DMS153 treated with DMSO at 0.1 percent for 48 hours (cell line): ENCODE data around the gene AOC2.
"Not testable (repeated sequence)": the region's sequence is repeated elsewhere in the genome, so short reads cannot be mapped to it uniquely, and the experiment has no call there.

Source experiments
- DNase-seq: peaks from one replicate; lab custom pipeline; 2025; ENCODE audit not compliant: unreplicated experiment; lab: John Stamatoyannopoulos, UW

Gene AOC2

DNA sequence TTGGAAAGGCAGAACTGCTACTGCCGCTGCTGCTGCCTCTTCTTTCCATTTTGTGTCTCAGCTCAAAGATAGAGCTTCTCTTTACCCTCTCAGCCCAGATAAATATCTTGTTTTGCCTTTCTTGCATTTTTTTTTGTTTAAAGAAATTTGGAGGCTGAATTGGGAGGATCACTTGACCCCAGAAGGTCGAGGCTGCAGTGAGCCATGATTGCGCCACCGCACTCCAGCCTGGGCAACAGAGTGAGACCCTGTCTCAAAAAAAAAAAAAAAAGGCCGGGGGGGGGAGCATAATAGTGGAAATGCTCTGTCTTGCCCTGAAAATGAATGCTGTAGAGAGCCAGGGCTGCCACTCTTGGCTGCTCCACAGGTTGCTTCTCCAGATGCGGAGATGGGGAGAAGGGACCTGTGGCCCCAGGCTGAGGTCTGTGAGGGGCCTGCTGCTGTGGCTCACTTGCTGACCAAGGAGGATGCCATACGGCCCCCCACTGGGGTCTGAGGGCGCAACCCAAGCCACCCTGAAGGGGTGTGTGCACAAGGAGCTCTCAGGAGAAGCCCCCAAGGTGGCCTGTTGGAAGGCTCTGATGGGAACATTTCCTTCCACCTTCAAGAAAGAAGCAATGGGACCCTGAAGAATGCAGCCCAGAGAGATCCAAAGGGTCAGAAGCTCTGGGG lies 34.7 kb downstream of the AOC2 start:
- DNase-seq, result no peak

DNA sequence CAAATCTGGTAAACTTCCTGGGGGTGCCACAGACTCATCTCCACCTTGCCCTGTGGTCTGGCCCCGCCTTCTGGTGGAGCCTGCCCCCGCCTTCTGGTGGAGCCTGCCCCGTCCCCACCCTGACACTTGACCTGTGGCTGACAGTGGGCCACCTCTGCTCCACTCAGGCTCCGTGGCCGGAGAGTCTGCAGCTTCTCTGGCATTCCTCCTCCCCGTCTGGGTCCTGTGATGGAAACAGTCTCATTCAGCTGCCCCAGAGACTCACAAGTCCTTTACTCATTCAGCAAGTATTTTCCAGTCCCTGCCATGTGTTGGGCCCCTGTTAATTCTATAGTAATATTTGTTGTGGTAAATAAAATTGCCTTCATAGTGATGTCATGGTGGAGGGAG lies 35.2 kb downstream of the AOC2 start:
- DNase-seq, result no peak

GRCh38 chr17:42880776-42881310 lies 36.5 kb downstream of the AOC2 start:
- DNase-seq, result no peak

DNA sequence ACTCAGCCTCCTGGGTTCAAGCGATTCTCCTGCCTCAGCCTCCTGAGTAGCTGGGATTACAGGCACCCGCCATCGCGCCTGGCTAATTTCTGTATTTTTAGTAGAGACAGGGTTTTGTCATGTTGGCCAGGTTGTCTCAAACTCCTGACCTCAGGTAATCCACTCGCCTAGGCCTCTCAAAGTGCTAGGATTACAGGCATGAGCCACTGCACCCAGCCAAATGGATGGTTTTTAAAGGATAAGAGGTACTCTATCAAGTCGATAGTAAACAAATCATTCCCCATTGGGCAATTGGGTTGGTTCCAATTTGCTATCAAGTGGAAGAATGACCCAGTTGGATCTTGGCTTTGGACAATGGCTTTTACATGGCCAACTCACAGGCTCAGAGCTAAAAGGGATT lies 37.3 kb downstream of the AOC2 start:
- not testable (repeated sequence) for DNase-seq

- DNase-seq, result no peak
Measured at GRCh38 chr17:42882166-42882565, 37.8 kb downstream of the AOC2 start.

DNA sequence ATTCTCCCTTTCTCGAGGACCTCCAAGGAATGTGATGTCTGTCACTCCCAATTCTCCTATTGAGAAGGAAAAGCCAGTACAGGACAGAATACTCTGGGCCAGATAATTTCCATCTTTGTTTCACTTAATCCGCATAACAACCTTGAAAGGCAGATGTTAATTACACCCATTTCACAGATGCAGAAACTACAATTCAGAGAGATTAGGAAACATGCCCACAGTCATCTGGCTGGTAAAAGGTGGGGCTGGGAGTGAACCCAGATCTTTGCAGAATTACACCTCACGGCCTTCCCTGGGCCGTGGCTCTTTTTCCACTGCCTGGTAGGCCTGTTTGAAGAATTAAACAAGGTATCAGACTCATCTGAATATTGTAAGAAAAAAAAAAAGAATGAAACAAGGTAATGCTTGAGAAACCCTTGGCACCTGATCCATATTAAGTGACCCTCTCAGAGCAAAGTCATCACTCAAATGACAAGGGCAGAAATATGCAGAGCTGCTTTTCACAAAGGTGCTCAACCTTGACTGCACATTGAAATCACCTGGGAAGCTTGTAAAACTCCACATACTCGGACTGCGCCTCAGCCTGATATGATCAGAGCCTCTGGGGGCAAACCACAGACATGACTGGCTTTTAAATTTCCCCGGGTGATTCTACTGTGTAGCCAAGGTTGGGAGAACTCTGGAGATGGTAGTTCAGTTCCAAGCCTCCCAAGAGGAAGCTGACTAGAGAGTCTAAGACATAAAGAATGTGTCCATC lies 39.6 kb downstream of the AOC2 start:
- no peak for DNase-seq

GRCh38 chr17:42885806-42886205 lies 41.4 kb downstream of the AOC2 start:
- not testable (repeated sequence) for DNase-seq

GRCh38 chr17:42886283-42887176 lies 42.1 kb downstream of the AOC2 start:
- no peak for DNase-seq

GRCh38 chr17:42889809-42890208 lies 45.4 kb downstream of the AOC2 start:
- no peak for DNase-seq

GRCh38 chr17:42891539-42892152 lies 47.3 kb downstream of the AOC2 start:
- no peak for DNase-seq

DNA sequence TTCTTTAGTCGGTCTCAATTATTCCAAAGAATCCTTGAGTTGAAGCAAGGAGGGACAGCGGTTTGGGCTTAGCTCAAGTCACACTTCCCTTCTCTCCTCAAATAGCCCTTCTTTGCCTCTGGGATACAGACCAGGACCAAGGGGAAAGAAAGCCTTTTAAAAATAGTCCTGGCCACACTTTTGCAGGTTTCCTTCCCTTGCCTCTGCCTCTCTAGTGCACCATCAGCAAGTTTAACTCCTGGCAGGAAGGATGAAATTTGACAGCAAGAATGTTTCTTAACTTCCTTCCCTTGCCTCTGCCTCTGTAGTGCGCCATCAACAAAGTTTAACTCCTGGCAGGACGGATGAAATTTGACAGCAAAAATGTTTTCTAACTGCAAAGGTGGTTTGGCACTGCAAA lies 49.0 kb downstream of the AOC2 start:
- DNase-seq, result no peak

GRCh38 chr17:42894283-42895184 lies 50.2 kb downstream of the AOC2 start:
- DNase-seq, result no peak

- DNase-seq, result no peak
Measured at GRCh38 chr17:42895185-42895555, 50.8 kb downstream of the AOC2 start.

- DNase-seq, result no peak
Measured at GRCh38 chr17:42898147-42898811, 53.9 kb downstream of the AOC2 start.

DNA sequence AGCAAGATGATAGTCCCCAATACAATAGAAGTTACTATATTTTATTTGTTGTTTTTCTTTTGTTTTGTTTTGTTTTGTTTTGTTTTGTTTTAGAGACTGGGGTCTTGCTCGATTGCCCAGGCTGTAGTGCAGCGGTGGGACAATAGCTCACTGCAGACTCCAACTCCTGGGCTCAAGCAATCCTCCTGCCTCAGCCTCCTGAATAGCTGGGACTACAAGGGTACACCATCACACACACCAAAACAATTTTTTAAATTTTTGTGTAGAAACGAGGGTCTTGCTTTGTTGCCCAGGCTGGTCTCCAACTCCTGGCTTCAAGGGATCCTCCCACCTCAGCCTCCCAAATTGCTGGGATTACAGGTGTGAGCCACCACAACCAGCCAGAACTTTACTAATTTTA lies 55.6 kb downstream of the AOC2 start:
- not testable (repeated sequence) for DNase-seq
